HG02759 (cell line): ENCODE measurements around the gene HAAO.
"Not testable (repeated sequence)": the region's sequence is repeated elsewhere in the genome, so short reads cannot be mapped to it uniquely, and the experiment has no call there.

Source experiments
- ATAC-seq: cut with Tn5 transposase; IDR thresholded peaks from one replicate; pipeline ENCODE4 v1.9.1; 2021; ENCODE audit warnings: mild to moderate bottlenecking, moderate library complexity; ENCODE audit not compliant: unreplicated experiment

HAAO gene

GRCh38 chr2:42792583-42793333 lies at the start of gene HAAO:
Gene HAAO, minus strand, starts transcription at chr2:42792583. Its CDS starts 47 bp downstream, at chr2:42792536.
- peak; percentile 48 for ATAC-seq

- no peak for ATAC-seq
These were observed 49.0 kb upstream of the HAAO start for GRCh38 chr2:42841344-42841743.

DNA sequence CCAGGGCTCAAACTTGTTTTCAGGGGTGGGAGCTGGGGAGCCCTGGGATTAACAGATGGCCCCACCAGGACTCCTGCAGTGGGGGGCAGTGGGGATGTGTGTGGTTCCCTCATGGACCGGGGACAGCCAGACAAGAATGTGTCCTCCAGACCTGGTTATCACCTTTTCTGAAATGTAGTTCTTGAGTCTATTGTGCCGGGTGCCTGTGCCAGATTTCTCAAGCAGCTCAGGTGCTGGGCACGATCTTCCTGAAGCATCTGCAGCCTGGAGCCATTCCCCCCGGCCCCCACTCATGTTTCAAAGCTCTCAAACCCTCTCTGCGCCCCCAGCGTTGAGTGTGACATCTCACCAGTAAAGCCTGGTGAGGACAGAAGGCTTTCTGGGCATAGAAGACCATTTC lies 48.4 kb upstream of the HAAO start:
- no peak for ATAC-seq

DNA sequence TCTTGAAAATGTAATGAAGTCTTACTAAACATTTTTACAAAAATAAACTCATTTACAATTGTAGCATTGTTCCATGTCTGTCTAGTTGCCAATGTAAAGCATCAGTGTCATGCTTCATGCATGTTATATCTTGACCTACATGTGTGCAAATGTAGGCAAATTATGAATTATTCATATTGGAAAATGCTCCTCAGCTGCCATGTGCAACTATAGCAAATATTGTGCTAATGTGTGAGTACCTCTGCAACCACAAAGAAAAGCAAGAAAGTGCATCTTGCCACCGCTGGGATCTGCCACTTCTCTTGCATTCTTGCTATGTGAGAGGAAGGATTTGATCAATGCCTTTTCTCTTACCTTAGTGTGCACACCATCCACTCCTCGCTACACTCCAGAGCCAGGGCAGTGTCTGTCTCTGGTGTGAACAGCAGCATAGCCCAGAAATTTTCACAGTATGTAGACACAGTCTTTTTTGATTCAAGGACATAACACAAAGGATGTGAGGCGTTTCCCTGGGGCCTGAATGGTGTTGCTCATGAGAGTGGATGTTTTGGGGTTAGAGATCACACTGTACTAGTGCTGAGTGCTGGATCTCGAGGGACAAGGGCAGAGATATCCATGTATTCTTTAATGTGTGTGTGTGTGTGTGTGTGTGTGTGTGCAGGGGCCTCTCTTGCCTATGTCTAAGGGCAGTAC lies 47.6 kb upstream of the HAAO start:
- no peak for ATAC-seq

- ATAC-seq = no peak
These were observed 45.8 kb upstream of the HAAO start for GRCh38 chr2:42838133-42838532.

DNA sequence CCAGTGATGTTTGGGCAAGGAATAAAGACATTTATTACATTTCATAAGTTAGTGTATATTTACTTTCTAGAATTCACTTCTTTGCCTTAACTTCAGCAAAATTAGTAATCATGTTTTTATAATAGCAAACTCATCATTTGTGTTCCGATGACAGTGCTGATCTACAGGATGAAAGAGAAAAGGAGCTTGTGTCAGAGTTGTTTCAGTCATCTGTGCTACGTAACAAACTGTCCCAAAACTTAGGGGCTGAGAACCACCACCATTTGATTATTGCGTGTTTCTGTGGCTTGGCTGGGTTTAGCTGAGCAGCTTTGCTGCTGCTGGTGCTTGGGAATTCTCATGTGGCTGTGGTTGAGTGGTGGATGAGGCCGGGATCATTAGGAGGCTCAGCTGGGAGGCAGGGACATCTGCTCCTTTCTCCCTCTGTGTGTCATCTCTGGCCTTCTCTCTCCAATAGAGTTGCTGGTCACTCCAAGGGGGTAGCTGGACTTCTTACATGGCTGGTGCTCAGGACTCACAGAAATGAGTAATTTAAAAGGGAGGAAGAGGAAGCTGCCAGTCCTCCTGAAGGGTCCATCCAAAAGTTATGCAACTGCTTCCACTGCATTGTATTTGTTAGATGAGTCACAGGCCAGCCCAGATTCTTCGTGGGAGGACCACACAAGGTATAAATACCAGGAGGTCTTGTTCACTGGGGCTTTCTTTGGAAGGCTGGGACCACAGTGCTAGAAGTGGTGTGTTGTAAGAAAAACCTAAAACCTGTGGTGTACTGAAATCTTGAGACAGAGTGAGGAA lies 43.4 kb upstream of the HAAO start:
- no peak for ATAC-seq

- no peak for ATAC-seq
These were observed 41.8 kb upstream of the HAAO start for GRCh38 chr2:42834161-42834560.

GRCh38 chr2:42832289-42832634 lies 39.9 kb upstream of the HAAO start:
- ATAC-seq = no peak

GRCh38 chr2:42831575-42832288 lies 39.3 kb upstream of the HAAO start:
- not testable (repeated sequence) for ATAC-seq

DNA sequence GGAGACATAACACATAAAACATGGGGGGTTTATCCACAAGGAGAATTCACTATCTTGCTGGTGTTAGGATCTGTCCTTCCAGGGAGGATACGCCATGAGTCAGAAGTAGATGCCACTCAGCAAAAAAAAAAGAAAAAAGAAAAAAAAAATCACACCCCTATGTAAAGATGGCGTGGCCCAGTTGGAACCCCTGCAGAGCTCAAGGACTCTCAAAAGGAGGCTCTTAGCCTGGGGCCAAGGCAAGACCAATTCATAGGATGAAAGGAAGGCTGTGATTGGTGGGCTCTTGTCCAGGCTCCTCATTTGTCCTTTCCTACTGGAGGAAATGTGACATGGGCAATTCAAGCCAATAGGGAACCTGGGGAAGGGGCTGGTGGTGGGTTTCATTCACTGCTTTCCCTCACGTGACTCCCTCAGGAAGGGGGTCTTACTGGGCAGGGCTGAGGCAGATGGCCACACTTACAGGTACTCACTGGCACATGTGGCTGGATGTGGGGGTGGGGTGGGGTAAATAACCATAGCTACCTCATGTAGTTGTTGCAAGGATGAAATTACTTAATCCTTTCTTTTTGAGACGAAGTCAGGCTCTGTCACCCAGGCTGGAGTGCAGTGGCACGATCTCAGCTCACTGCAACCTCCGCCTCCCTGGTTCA lies 38.7 kb upstream of the HAAO start:
- ATAC-seq = no peak

DNA sequence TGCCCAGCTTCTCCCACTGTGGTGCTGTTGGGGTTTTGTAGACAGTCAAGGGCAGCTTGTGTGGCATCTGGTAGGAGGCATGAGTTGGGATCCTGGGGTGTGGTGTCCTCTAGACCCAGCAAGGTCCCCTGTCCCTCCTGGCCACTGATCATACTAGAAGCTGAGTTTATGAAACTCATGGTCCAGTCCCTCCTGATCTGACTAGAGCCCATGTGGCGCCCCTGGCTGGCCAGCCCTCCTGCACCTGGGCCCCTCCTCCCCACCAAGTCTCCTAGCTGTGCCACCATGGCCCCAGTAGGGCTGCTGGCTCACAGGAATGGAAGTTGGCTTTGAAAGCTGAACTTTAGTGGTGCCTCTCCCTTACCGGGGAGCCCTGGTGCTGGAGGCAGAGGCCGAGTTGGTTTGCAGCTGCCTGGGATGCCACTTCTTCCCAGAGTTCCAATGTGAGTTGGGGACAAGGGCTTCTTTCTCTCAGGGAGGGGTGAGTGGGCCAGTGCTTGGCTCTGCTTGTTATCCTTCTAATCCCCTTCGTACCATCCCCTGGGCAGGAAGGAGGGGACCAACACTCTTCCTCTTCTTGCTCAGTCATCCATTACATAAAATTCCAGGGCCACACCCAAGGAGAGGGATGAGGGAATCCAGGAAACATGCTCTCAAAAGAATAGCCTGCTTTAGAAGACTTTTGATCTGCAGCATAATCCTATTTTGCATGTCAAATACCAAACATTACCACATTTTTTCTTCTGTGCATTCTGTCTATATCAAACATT lies 37.5 kb upstream of the HAAO start:
- ATAC-seq = no peak

DNA sequence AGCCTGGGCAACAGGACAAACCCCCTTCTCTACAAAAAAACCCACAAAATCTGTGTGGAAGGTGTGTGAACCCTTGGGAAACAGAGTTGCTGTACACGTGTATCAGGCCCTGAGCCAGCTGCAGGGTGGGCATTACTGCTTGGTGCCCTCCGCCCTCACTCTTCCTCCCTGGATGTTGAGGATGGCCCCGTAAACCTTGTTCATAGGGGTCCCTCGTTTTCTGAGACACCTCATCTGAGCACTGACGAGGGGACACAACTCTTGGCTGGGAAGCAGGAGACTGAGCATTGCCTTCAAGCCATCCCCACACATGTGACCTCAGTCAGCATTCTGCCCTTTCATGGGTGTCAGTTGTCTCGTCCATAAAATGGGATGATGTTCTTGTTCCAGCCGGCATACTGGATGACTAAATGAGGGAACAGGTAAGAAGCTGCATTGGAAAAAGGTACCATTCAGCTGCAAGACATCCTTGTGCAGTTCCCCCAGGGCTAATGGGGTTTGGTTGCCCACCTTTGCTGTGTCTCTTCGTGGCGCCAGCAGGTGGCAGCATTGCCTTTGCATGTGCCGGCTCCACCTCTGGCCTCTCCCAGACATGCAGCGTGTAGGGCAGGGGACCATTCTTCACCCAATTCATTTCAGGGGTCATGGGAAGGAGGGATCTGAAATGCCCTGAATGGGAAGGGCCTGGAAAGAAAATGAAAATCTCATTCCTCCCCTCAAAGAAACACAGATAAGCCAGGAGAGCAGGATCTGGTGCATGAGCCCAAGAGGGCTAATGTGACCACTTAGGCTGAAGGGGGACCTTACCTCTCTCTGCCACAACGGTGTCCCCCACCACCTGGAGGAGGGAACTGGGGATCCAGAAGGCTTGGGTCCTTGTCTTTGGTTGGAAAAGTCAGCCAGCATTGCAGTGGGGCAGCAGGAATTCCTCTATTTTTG lies 36.4 kb upstream of the HAAO start:
- peak; percentile 95 for ATAC-seq

- peak; percentile 82 for ATAC-seq
These were observed 35.5 kb upstream of the HAAO start for GRCh38 chr2:42827647-42828486.

GRCh38 chr2:42826231-42826630 lies 33.8 kb upstream of the HAAO start:
- no peak for ATAC-seq

DNA sequence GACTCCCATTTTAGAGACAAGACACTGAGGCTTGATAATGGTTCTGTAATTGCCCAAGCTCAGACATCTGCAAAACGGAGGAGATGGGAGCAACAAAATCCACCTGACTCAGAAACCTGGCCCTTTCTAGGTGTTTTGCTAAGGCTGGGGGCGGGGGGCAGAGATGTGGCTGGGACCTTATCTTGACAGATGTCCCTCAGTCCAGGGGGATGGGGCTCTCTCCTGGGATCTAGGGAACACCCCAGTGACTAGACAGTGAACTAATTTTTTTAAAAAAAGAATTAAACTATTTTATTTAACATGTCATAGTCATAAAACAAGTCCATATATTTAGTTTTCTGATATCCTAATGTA lies 32.0 kb upstream of the HAAO start:
- no peak for ATAC-seq

- no peak for ATAC-seq
These were observed 31.5 kb upstream of the HAAO start for GRCh38 chr2:42823744-42824453.

GRCh38 chr2:42819160-42819559 lies 26.8 kb upstream of the HAAO start:
- no peak for ATAC-seq
